H1 (cell line): ENCODE results near the gene INPP5A. TPM values are rescaled to one million over a fixed set of nuclear protein-coding genes. Genes with fewer than 3 reads are reported as not detected.
"Not testable (repeated sequence)": the region's sequence is repeated elsewhere in the genome, so short reads cannot be mapped to it uniquely, and the experiment has no call there.

Source experiments
- CTCF ChIA-PET: fragments of 300-600 bp; sonication (Branson Sonifier 250); formaldehyde crosslinking; loops from one replicate; lab custom pipeline; 2021; ENCODE audit not compliant: partially characterized antibody; lab: Charles Lee
- POLR2A ChIA-PET: fragments of 300-600 bp; sonication (Branson Sonifier 250); formaldehyde crosslinking; loops from one replicate; lab custom pipeline; 2021; ENCODE audit warnings: inconsistent platforms; ENCODE audit not compliant: partially characterized antibody; lab: Charles Lee
- DNase-seq, 2 experiments: peaks; one replicate each; pipeline versions ENCODE4 v3.0.0 to v3.0.0-alpha.2; 2010 to 2022; ENCODE audit warnings: low spot score in 2 of 2, low read depth in 1 of 2, mixed read lengths in 1 of 2
- FAIRE-seq: peaks from 2 replicates; lab custom pipeline; 2011; peaks lifted over from hg19 to GRCh38; lab: Jason Lieb, UNC
- H2AFZ ChIP-seq: 2 replicates; pipeline ENCODE4 v1.8.1; 2012; ENCODE audit warnings: low read length, inconsistent platforms
- H2AK5ac ChIP-seq: 2 replicates; pipeline ENCODE4 v1.6.1; 2013; ENCODE audit warnings: low read depth, low read length
- H2BK120ac ChIP-seq: replicated peaks from 2 replicates; pipeline ENCODE3; 2013; ENCODE audit warnings: low read depth, low read length, inconsistent platforms
- H2BK12ac ChIP-seq: 2 replicates; pipeline ENCODE4 v1.6.1; 2013; ENCODE audit warnings: low read depth, low read length
- H2BK15ac ChIP-seq: 2 replicates; pipeline ENCODE4 v1.6.1; 2013; ENCODE audit warnings: low read length
- H2BK20ac ChIP-seq: 2 replicates; pipeline ENCODE4 v1.6.1; 2013; ENCODE audit warnings: low read length
- H2BK5ac ChIP-seq: 2 replicates; pipeline ENCODE4 v1.6.1; 2013; ENCODE audit warnings: low read depth, low read length
- H3K14ac ChIP-seq: 2 replicates; pipeline ENCODE4 v1.6.1; 2013; ENCODE audit warnings: inconsistent platforms; ENCODE audit not compliant: insufficient read length
- H3K18ac ChIP-seq: 2 replicates; pipeline ENCODE4 v1.6.1; 2013; ENCODE audit warnings: low read length; ENCODE audit errors: extremely low read depth
- H3K23ac ChIP-seq: 2 replicates; pipeline ENCODE4 v1.6.1; 2013; ENCODE audit warnings: inconsistent platforms; ENCODE audit not compliant: insufficient read length
- H3K23me2 ChIP-seq: 2 replicates; pipeline ENCODE4 v1.6.1; 2013; ENCODE audit warnings: low read depth, low read length
- H3K27ac ChIP-seq: 2 replicates; pipeline ENCODE4 v1.6.1; 2011; ENCODE audit warnings: low read depth, low read length, inconsistent platforms
- H3K27me3 ChIP-seq, 4 experiments: replicated peaks in 1 of 4; 1 replicate in 1 of 4; 2 replicates in 3 of 4; pipeline versions ENCODE4 v1.6.1 to v1.8.1; 2011 to 2013; ENCODE audit warnings: low read length in 3 of 4, mild to moderate bottlenecking in 3 of 4, inconsistent platforms in 2 of 4, mixed read lengths in 2 of 4, moderate library complexity in 1 of 4; ENCODE audit not compliant: control insufficient read depth in 3 of 4, insufficient read depth in 3 of 4; ENCODE audit errors: extremely low read depth in 1 of 4
- H3K36me3 ChIP-seq, 4 experiments: 2 replicates each; pipeline versions ENCODE4 v1.6.1 to v1.8.1; 2011 to 2013; ENCODE audit warnings: mild to moderate bottlenecking in 4 of 4, low read length in 3 of 4, moderate library complexity in 2 of 4, control low read depth in 1 of 4, inconsistent platforms in 1 of 4; ENCODE audit not compliant: insufficient read depth in 4 of 4, control insufficient read depth in 2 of 4
- H3K4ac ChIP-seq: replicated peaks from 2 replicates; pipeline ENCODE3; 2013; ENCODE audit warnings: low read length, low read depth, mixed read lengths, inconsistent platforms; ENCODE audit not compliant: insufficient read length
- H3K4me1 ChIP-seq, 4 experiments: replicated peaks in 1 of 4; 1 replicate in 1 of 4; 2 replicates in 3 of 4; pipeline versions ENCODE4 v1.6.1 to v1.8.1; 2011 to 2013; ENCODE audit warnings: low read length in 3 of 4, inconsistent platforms in 2 of 4, mixed read lengths in 1 of 4; ENCODE audit not compliant: insufficient read depth in 4 of 4, control insufficient read depth in 3 of 4
- H3K4me2 ChIP-seq, 2 experiments: 2 replicates each; pipeline versions ENCODE4 v1.6.1 to v1.8.1; 2011 to 2013; ENCODE audit warnings: low read depth in 2 of 2, low read length in 2 of 2, control low read depth in 1 of 2, inconsistent platforms in 1 of 2, mild to moderate bottlenecking in 1 of 2; ENCODE audit not compliant: insufficient read depth in 1 of 2
- H3K4me3 ChIP-seq, 4 experiments: fragments of 200-600, 300-600 bp in 1 of 4; sonication (generic), shearing (Covaris generic), sonication (Bioruptor Twin) in 1 of 4; 2 replicates each; pipeline versions ENCODE4 v1.5.1 to v1.8.1; 2011 to 2016; ENCODE audit warnings: low read length in 4 of 4, low read depth in 3 of 4, control low read depth in 2 of 4, inconsistent platforms in 2 of 4, mild to moderate bottlenecking in 2 of 4, mixed read lengths in 1 of 4, moderate library complexity in 1 of 4; ENCODE audit not compliant: insufficient read depth in 2 of 4; ENCODE audit errors: extremely low read depth in 1 of 4
- H3K56ac ChIP-seq: replicated peaks from 2 replicates; pipeline ENCODE3; 2013; ENCODE audit warnings: low read depth, mild to moderate bottlenecking, mixed read lengths, low read length, inconsistent platforms; ENCODE audit not compliant: insufficient read length
- H3K79me1 ChIP-seq: 2 replicates; pipeline ENCODE4 v1.6.1; 2013; ENCODE audit warnings: low read depth, low read length, control low read depth
- H3K79me2 ChIP-seq, 2 experiments: 2 replicates each; pipeline versions ENCODE4 v1.6.1 to v1.8.1; 2012 to 2013; ENCODE audit warnings: low read length in 2 of 2, mild to moderate bottlenecking in 2 of 2, inconsistent platforms in 1 of 2; ENCODE audit not compliant: insufficient read depth in 2 of 2, control insufficient read depth in 1 of 2
- H3K9ac ChIP-seq, 4 experiments: replicated peaks in 1 of 4; 1 replicate in 1 of 4; 2 replicates in 3 of 4; pipeline versions ENCODE4 v1.6.1 to v1.8.1; 2011 to 2013; ENCODE audit warnings: low read depth in 3 of 4, low read length in 3 of 4, control low read depth in 2 of 4, mild to moderate bottlenecking in 2 of 4, moderate library complexity in 2 of 4, inconsistent platforms in 1 of 4; ENCODE audit errors: extremely low read depth in 1 of 4
- H3K9me3 ChIP-seq, 2 experiments: 2 replicates each; pipeline versions ENCODE4 v1.6.1 to v1.8.1; 2012 to 2013; ENCODE audit warnings: mild to moderate bottlenecking in 2 of 2, moderate library complexity in 2 of 2, control low read depth in 1 of 2, inconsistent platforms in 1 of 2, low read depth in 1 of 2, low read length in 1 of 2, mixed read lengths in 1 of 2; ENCODE audit not compliant: insufficient read depth in 2 of 2
- H4K20me1 ChIP-seq, 2 experiments: replicated peaks in 1 of 2; 2 replicates each; pipeline versions ENCODE3 to v1.8.1; 2011 to 2013; ENCODE audit warnings: inconsistent platforms in 2 of 2, low read length in 2 of 2, mild to moderate bottlenecking in 1 of 2; ENCODE audit not compliant: insufficient read depth in 2 of 2, control insufficient read depth in 1 of 2
- H4K5ac ChIP-seq: 2 replicates; pipeline ENCODE4 v1.6.1; 2013; ENCODE audit warnings: low read length, low read depth, mixed read lengths, inconsistent platforms; ENCODE audit not compliant: insufficient read length
- H4K8ac ChIP-seq: 2 replicates; pipeline ENCODE4 v1.8.0; 2013; ENCODE audit warnings: mild to moderate bottlenecking, moderate library complexity, low read length, inconsistent platforms; ENCODE audit not compliant: insufficient read depth; ENCODE audit errors: extremely low read depth
- H4K91ac ChIP-seq: replicated peaks from 2 replicates; pipeline ENCODE3; 2013; ENCODE audit warnings: low read length, mixed read lengths, inconsistent platforms; ENCODE audit not compliant: insufficient read length
- WGBS, 2 experiments: shearing (Covaris generic) in 1 of 2; methylation state at CpG; one replicate each; pipeline versions ENCODE4 v1.1.6 to v1.1.7; 2013 to 2015; ENCODE audit warnings: low lambda C conversion rate in 2 of 2, mixed read lengths in 2 of 2, inconsistent platforms in 1 of 2, low coverage in 1 of 2, missing lambda C conversion rate in 1 of 2; ENCODE audit not compliant: insufficient replicate concordance in 2 of 2, insufficient coverage in 1 of 2, insufficient read length in 1 of 2; ENCODE audit errors: extremely low coverage in 1 of 2, missing lambda C conversion rate in 1 of 2; 5-methylcytosine and 5-hydroxymethylcytosine counted together
- polyA plus RNA-seq, 7 experiments: library from polyadenylated mRNA; depleted of rRNA in 3 of 7; stranded (reverse) in 5 of 7; unstranded in 2 of 7; fragments of >200 nt in 5 of 7; fragments of 200-250 nt in 2 of 7; gene quantifications; 1 replicate in 5 of 7; 2 replicates in 1 of 7; 4 replicates in 1 of 7; pipeline versions ENCODE4 v1.2.1 to v1.2.3, GENCODE V29; 2011 to 2013; ENCODE audit warnings: missing spikeins in 2 of 7, mixed read lengths in 2 of 7
- total RNA-seq: library from RNA; stranded (reverse); fragmentation: NEBNext Ultra II Directional; extraction: Animal tissue kit (Norgen Biotek cat#: 25700); gene quantifications from 2 replicates; pipeline ENCODE4 v1.2.1, GENCODE V29; 2021

Gene INPP5A
- total and polyA plus RNA-seq, 2 of the 8 experiments (the other 6 are each of a cell fraction or from before 2014, with no cell fraction given): 19.7 to 27.5 TPM

DNA sequence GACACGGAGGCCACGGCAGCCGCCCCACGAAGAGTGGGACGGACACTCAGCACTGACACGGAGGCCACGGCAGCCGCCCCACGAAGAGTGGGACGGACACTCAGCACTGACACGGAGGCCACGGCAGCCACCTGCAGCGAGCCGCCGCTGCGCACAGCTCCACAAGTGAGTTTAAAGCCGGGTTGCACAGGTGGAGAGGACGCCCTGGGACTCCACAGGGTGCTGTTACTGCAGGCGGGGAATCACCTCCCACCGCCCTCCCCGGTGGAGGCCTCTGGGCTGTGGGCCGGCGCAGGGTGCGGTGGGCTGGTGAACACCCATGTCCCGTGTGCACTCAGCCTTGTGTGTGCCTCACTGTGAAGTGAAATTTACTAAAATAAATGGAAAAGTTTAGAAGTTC lies 235.2 kb downstream of the INPP5A start:
- POLR2A ChIA-PET: not testable (repeated sequence)
- H3K4me1 ChIP-seq: peaks cover 0 to 11% (median 6%) of the 10 kb centered on the region in 4 experiments; a peak in 6 of 7 replicates

More for the DNA sequence above, 235.2 kb downstream of the INPP5A start:
- H3K4me2 ChIP-seq, H3K79me2 ChIP-seq, H2BK12ac ChIP-seq, H3K27me3 ChIP-seq, H3K9me3 ChIP-seq, H3K9ac ChIP-seq, CTCF ChIA-PET, H4K8ac ChIP-seq, H3K23me2 ChIP-seq, H4K5ac ChIP-seq, H3K79me1 ChIP-seq, H3K14ac ChIP-seq, H2BK5ac ChIP-seq, H3K4me3 ChIP-seq, DNase-seq, H3K18ac ChIP-seq, H2AFZ ChIP-seq, H3K36me3 ChIP-seq, FAIRE-seq, H4K20me1 ChIP-seq, H4K91ac ChIP-seq, H2BK20ac ChIP-seq, H2BK120ac ChIP-seq, H3K23ac ChIP-seq, H3K27ac ChIP-seq, H2BK15ac ChIP-seq, H2AK5ac ChIP-seq, H3K56ac ChIP-seq, H3K4ac ChIP-seq: not testable (repeated sequence)
- WGBS, 2 experiments: 97% methylated on average over 12 of the region's 25 CpGs; no CpG with 5 or more reads in 1 of the 2 experiments
